A172 (cell line): ENCODE results near the gene BACH2. TPM values are rescaled to one million over a fixed set of nuclear protein-coding genes. Genes with fewer than 3 reads are reported as not detected.
A peak's percentile ranks its signal among the peaks of the same experiment; 100 is the strongest.
"Not testable (repeated sequence)": the region's sequence is repeated elsewhere in the genome, so short reads cannot be mapped to it uniquely, and the experiment has no call there.

Experiments
- DNase-seq: peaks from one replicate; pipeline ENCODE4 v3.0.0-alpha.2; 2015; ENCODE audit warnings: low spot score
- total RNA-seq: library from RNA; depleted of rRNA; stranded (reverse); fragments of >200 nt; shearing (Covaris generic); gene quantifications from 2 replicates; pipeline ENCODE4 v1.2.3, GENCODE V29; 2014

The BACH2 gene
- total RNA-seq, 1 experiment from 2014 or later = 0.03 TPM

GRCh38 chr6:89910001-89910901 lies 386.4 kb downstream of the BACH2 start:
- DNase-seq = not testable (repeated sequence)

GRCh38 chr6:89895276-89895874 lies 401.3 kb downstream of the BACH2 start:
- peak; percentile 56 for DNase-seq

DNA sequence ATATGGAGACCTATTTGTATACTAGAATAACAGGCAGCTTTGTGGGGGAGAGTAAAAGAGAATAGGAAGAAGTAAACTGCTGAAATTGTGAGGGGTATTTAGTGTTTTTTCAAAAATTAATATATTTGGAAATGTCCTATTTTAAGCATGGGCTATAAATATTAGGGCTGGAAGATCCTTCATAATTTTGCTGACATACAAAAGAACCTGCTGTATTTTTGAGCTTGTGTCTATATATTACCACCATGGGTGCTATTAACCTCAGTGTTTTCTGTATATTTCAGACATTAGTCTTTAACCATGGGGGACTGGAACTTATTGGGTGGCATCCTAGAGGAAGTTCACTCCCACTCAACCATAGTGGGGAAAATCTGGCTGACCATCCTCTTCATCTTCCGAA lies 402.5 kb downstream of the BACH2 start, which contains the start of gene GJA10:
GJA10 (plus strand) TSS at position 301 of the 400 bp plus-strand sequence; CDS start at position 301, 0 bp downstream.
- no peak for DNase-seq

- DNase-seq = not testable (repeated sequence)
These were observed 404.1 kb downstream of the BACH2 start for GRCh38 chr6:89892577-89892976.

DNA sequence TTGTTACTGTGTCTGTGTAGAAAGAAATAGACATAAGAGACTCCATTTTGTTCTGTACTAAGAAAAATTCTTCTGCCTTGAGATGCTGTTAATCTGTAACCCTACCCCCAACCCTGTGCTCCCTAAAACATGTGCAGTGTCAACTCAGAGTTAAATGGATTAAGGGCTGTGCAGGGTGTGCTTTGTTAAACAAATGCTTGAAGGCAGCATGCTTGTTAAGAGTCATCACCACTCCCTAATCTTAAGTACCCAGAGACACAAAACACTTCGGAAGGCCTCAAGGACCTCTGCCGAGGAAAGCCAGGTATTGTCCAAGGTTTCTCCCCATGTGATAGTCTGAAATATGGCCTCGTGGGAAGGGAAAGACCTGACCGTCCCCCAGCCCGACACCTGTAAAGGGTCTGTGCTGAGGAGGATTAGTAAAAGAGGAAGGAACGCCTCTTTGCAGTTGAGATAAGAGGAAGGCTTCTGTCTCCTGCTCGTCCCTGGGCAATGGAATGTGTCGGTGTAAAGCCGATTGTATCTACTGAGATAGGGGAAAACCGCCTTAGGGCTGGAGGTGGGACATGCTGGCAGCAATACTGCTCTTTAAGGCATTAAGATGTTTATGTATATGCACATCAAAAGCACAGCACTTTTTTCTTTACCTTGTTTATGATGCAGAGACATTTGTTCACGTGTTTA lies 405.7 kb downstream of the BACH2 start:
- not testable (repeated sequence) for DNase-seq

- no peak for DNase-seq
These were observed 407.8 kb downstream of the BACH2 start for GRCh38 chr6:89888871-89889270.

- no peak for DNase-seq
These were observed 408.5 kb downstream of the BACH2 start for GRCh38 chr6:89888138-89888514.

- DNase-seq = no peak
These were observed 409.0 kb downstream of the BACH2 start for GRCh38 chr6:89887452-89888137.

GRCh38 chr6:89886378-89887120 lies 410.1 kb downstream of the BACH2 start:
- DNase-seq = no peak
